ENCODE results near the gene KBTBD8.

KBTBD8 gene

GRCh38 chr3:67037615-67038014 is 39.5 kb downstream of the KBTBD8 start:
- FAIRE-seq = peak; percentile 85

GRCh38 chr3:67044295-67044694 is 46.2 kb downstream of the KBTBD8 start:
- no peak for FAIRE-seq

- FAIRE-seq = no peak
Measured at GRCh38 chr3:67044955-67045354, 46.8 kb downstream of the KBTBD8 start.

GRCh38 chr3:67045711-67046465 is 47.8 kb downstream of the KBTBD8 start:
- no peak for FAIRE-seq

GRCh38 chr3:67047051-67047450 is 48.9 kb downstream of the KBTBD8 start:
- peak; percentile 61 for FAIRE-seq

- no peak for FAIRE-seq
Measured at GRCh38 chr3:67048067-67048714, 50.1 kb downstream of the KBTBD8 start.

- no peak for FAIRE-seq
Measured at GRCh38 chr3:67048715-67049074, 50.6 kb downstream of the KBTBD8 start.

- FAIRE-seq = no peak
Measured at GRCh38 chr3:67059443-67059842, 61.3 kb downstream of the KBTBD8 start.

All from colon (tissue), 2 donors.